ENCODE results near the gene OGFR.

The OGFR gene

GRCh38 chr20:62859721-62860120 lies 55.1 kb downstream of the OGFR start:
- no peak for DNase-seq (ENCODE audit: low read depth, low spot score)

GRCh38 chr20:62860391-62860923 lies 55.8 kb downstream of the OGFR start:
- no peak for DNase-seq (ENCODE audit: low read depth, low spot score)

DNA sequence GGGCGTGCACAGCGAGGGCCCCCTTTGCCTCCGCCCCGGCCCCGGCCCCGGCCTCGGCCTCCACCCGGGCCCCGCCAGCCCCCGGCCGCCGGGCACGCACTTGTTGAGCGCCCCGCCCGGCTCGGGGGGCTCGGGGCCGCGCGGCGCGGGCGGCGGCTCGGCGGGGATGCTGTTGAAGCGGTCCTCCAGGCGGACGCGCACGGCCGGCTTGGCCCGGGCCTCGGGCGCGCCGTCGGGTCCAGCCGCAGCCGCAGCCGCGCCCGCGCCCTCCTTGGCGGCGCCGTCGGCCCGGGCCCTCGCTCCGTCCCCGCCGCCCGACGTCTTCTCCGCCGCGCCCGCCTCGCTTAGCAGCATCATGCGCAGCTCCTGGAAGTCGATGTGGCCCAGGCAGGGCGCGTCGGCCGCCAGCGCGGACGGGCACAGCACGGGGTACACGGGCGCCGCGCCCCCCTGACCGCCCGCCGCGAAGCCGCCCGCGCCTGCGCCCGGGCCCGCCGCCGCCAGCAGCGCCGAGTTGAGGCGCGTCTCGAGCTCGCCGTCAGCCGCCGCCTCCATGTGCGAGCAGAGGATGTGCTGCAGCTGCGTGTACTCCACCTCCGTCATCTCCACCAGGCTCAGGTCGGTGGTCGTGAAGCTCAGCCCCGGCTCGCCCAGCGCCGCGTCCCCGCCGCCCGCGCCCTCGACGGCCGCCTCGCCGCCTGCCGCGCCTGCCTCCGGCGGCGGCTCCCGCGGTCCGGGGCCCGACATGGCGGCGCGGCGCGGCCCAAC lies 56.5 kb downstream of the OGFR start:
- no peak for DNase-seq (ENCODE audit: low read depth, low spot score)

GRCh38 chr20:62861726-62862336 lies 57.2 kb downstream of the OGFR start, which contains the start of gene TCFL5:
TSS of gene TCFL5 (minus strand) at chr20:62861822. CDS start at chr20:62861670, 152 bp downstream.
- peak; percentile 87 for DNase-seq (ENCODE audit: low read depth, low spot score)

Measured in activated CD4-positive, CD25-positive, alpha-beta regulatory T cell treated with anti-CD3 and anti-CD28 coated beads, Interleukin-2, amount 50 U/mL, for 16 hours (primary cell).